SU-DHL-6 (cell line): ENCODE results near the gene ANAPC2.

Experiments used
- H2AFZ ChIP-seq: fragments of 200-600 bp; sonication (generic); 2 replicates; pipeline ENCODE4 v1.6.1; 2014; ENCODE audit warnings: low read depth, mild to moderate bottlenecking, moderate library complexity, mixed read lengths, antibody characterized with exemption, low read length; ENCODE audit not compliant: severe bottlenecking
- H3F3A ChIP-seq: fragments of 200-600 bp; shearing (Covaris generic); 2 replicates; pipeline ENCODE4 v1.6.0; 2016; ENCODE audit warnings: antibody characterized with exemption, mild to moderate bottlenecking; ENCODE audit not compliant: insufficient read depth
- H3K27ac ChIP-seq: fragments of 200-600 bp; sonication (generic); 2 replicates; pipeline ENCODE4 v1.5.1; 2016; ENCODE audit warnings: low read depth, mild to moderate bottlenecking, low read length, moderate library complexity, mixed read lengths
- H3K27me3 ChIP-seq: fragments of 200-600 bp; sonication (generic), shearing (Covaris generic); 2 replicates; pipeline ENCODE4 v1.6.0; 2014; ENCODE audit warnings: mild to moderate bottlenecking, low read length
- H3K36me3 ChIP-seq: fragments of 200-600 bp; sonication (generic); 2 replicates; pipeline ENCODE4 v1.6.1; 2014; ENCODE audit warnings: mild to moderate bottlenecking, low read length, mixed read lengths
- H3K4me2 ChIP-seq: fragments of 300-600, 200-600 bp; shearing (Covaris generic), sonication (generic); 2 replicates; pipeline ENCODE4 v1.6.0; 2014; ENCODE audit warnings: low read length, low read depth, mild to moderate bottlenecking; ENCODE audit not compliant: poor library complexity, severe bottlenecking
- H3K4me3 ChIP-seq: fragments of 200-600 bp; sonication (generic); 2 replicates; pipeline ENCODE4 v1.5.1; 2014; ENCODE audit warnings: antibody characterized with exemption, low read length, mild to moderate bottlenecking, mixed read lengths; ENCODE audit not compliant: insufficient read depth, poor library complexity, severe bottlenecking
- H3K79me2 ChIP-seq: fragments of 200-600 bp; sonication (generic); 2 replicates; pipeline ENCODE4 v1.6.1; 2014; ENCODE audit warnings: mild to moderate bottlenecking, low read length, moderate library complexity; ENCODE audit not compliant: insufficient read depth
- H3K9ac ChIP-seq: fragments of 200-600 bp; sonication (generic); 2 replicates; pipeline ENCODE4 v1.7.0; 2014; ENCODE audit warnings: mild to moderate bottlenecking, low read length
- H3K9me2 ChIP-seq: fragments of 200-600 bp; sonication (generic); replicated peaks from 2 replicates; pipeline ENCODE4 v1.6.1; 2014; ENCODE audit warnings: low read length; ENCODE audit not compliant: insufficient read depth
- H3K9me3 ChIP-seq: fragments of 200-600 bp; sonication (generic); 2 replicates; pipeline ENCODE4 v1.6.1; 2014; ENCODE audit warnings: low read length, mixed read lengths; ENCODE audit not compliant: insufficient read depth
- H4K20me1 ChIP-seq: fragments of 200-600 bp; sonication (generic); 2 replicates; pipeline ENCODE4 v1.6.1; 2014; ENCODE audit warnings: low read depth, mild to moderate bottlenecking, antibody characterized with exemption, low read length, moderate library complexity, mixed read lengths
- CTCF ChIP-seq: fragments of 200-600 bp; sonication (generic); IDR thresholded peaks from one replicate; pipeline ENCODE4 v1.5.1; 2017; ENCODE audit warnings: antibody characterized with exemption, mild to moderate bottlenecking, low read length, moderate library complexity; ENCODE audit not compliant: insufficient read depth, poor library complexity, severe bottlenecking
- EZH2phosphoT487 ChIP-seq: fragments of 200-600 bp; sonication (generic), shearing (Covaris generic); conservative IDR thresholded peaks from 2 replicates; pipeline ENCODE4 v1.6.1; 2018; ENCODE audit warnings: mild to moderate bottlenecking, antibody characterized with exemption, low read length, moderate library complexity, mixed read lengths

The ANAPC2 gene

GRCh38 chr9:137227054-137227852 lies 38.9 kb upstream of the ANAPC2 start, which contains the start of gene RNF224:
Gene RNF224 (plus strand): TSS chr9:137227502. CDS start chr9:137228336, 834 bp downstream.
- no peak within 1 kb of the TSS for H3K4me3 ChIP-seq
- H3K27ac ChIP-seq = no peak within 1 kb of the TSS
- H3K9me3 ChIP-seq = no peaks in the 10 kb centered on the region
- H3K36me3 ChIP-seq = no peaks in the 10 kb centered on the region
- no peaks in the 10 kb centered on the region for H3K9me2 ChIP-seq
- H3F3A ChIP-seq = no peaks in the 10 kb centered on the region
- peak; percentile 84 for TF ChIP-seq CTCF
- TF ChIP-seq EZH2phosphoT487 = no peak
- no peaks in the 10 kb centered on the region for H4K20me1 ChIP-seq
- no peaks in the 10 kb centered on the region for H3K79me2 ChIP-seq
- no peaks in the 10 kb centered on the region for H3K27me3 ChIP-seq
- no peak within 1 kb of the TSS for H3K9ac ChIP-seq
- H3K4me2 ChIP-seq = no peak within 1 kb of the TSS
- H2AFZ ChIP-seq = no peak within 1 kb of the TSS

GRCh38 chr9:137226338-137227053 lies 38.1 kb upstream of the ANAPC2 start:
- Histone ChIP-seq H3F3A (no peaks in the 10 kb centered on the region), H3K9ac (no peak overlapping the region), H3K9me3 (no peaks in the 10 kb centered on the region), H2AFZ (no peak overlapping the region), H4K20me1 (no peaks in the 10 kb centered on the region), H3K9me2 (no peaks in the 10 kb centered on the region), H3K4me3 (no peak overlapping the region), H3K27ac (no peak overlapping the region), H3K27me3 (no peaks in the 10 kb centered on the region), H3K36me3 (no peaks in the 10 kb centered on the region), H3K79me2 (no peaks in the 10 kb centered on the region), H3K4me2 (no peak overlapping the region)
- TF ChIP-seq CTCF (no peak), EZH2phosphoT487 (no peak)

- H2AFZ ChIP-seq = no peak overlapping the region
- no peaks in the 10 kb centered on the region for H3K9me2 ChIP-seq
- H4K20me1 ChIP-seq = no peaks in the 10 kb centered on the region
- H3F3A ChIP-seq = no peaks in the 10 kb centered on the region
- H3K27ac ChIP-seq = no peak overlapping the region
- H3K9ac ChIP-seq = no peak overlapping the region
- H3K9me3 ChIP-seq = no peaks in the 10 kb centered on the region
- H3K4me3 ChIP-seq = no peak overlapping the region
- no peaks in the 10 kb centered on the region for H3K36me3 ChIP-seq
- TF ChIP-seq EZH2phosphoT487 (no peak), CTCF (no peak)
- no peaks in the 10 kb centered on the region for H3K79me2 ChIP-seq
- H3K4me2 ChIP-seq = no peak overlapping the region
- no peaks in the 10 kb centered on the region for H3K27me3 ChIP-seq
These were observed 37.5 kb upstream of the ANAPC2 start for GRCh38 chr9:137225699-137226331.
